ENCODE data around the gene HECW1.
A peak's percentile ranks its signal among the peaks of the same experiment; 100 is the strongest.

Gene HECW1

DNA sequence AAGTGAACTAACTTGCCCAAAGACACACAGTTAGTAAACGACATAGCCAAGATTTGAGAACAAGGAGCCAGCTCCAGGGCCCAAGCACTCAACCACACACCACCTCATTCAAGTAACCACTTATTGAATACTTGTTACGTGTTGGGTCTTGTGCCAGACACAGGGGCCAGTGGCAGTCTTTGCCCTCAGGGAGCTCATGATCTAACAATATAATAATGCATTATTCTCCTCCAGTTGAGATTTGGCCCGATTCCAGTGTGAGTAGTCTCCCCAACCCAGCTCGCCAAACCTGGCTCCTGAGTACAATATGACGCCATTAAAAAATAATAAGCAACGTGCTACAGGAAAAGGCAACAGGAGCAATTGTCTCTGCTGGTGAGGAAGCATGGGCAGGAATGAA is 456.1 kb downstream of the HECW1 start:
- no peaks in the 10 kb centered on the region for H3K36me3 ChIP-seq (ENCODE audit: control insufficient read depth in 2 of 2, insufficient read depth in 1 of 2, low read length in 2 of 2)
- CTCF ChIA-PET: interaction anchor here (0.7 to 2.4 kb wide), 2 partner anchors 13 to 274 kb away, joined by 4 to 19 read pairs; partner anchors contain the start of gene STK17A
- no peak overlapping the region for H3K4me3 ChIP-seq (ENCODE audit: low read depth, low read length)
- H3K4me1 ChIP-seq (ENCODE audit: control insufficient read depth, insufficient read depth, low read length): no peaks in the 10 kb centered on the region
- no peaks in the 10 kb centered on the region for H3K9me3 ChIP-seq (ENCODE audit: control insufficient read depth, insufficient read depth, low read depth, low read length)
- POLR2A ChIA-PET: interaction anchor here (2.5 kb wide), 1 partner anchor 14 kb away, joined by 13 read pairs; the partner anchor contains the start of gene STK17A
- H3K27ac ChIP-seq (ENCODE audit: extremely low read depth, low read depth, low read length): no peak overlapping the region
- no peak for TF ChIP-seq ZNF600 (tag by site-specific recombination; IDR thresholded peaks at IDR 0.05)
- no peak for TF ChIP-seq ZNF140 (tag by site-specific recombination; IDR thresholded peaks at IDR 0.05)
- TF ChIP-seq ZNF514 (tag by site-specific recombination; IDR thresholded peaks at IDR 0.05): no peak
- TF ChIP-seq BCL11A (tag by site-specific recombination; IDR thresholded peaks at IDR 0.05; ENCODE audit: low read depth): no peak
- TF ChIP-seq ZNF404 (tag by site-specific recombination; IDR thresholded peaks at IDR 0.05): no peak
- no peak for TF ChIP-seq ZBTB49 (tag by site-specific recombination; IDR thresholded peaks at IDR 0.05; ENCODE audit: low read depth)
- TF ChIP-seq SCRT2 (tag by site-specific recombination; IDR thresholded peaks at IDR 0.05): 0 out of 2 replicates have a peak, but pooled peaks have one; percentile 14

DNA sequence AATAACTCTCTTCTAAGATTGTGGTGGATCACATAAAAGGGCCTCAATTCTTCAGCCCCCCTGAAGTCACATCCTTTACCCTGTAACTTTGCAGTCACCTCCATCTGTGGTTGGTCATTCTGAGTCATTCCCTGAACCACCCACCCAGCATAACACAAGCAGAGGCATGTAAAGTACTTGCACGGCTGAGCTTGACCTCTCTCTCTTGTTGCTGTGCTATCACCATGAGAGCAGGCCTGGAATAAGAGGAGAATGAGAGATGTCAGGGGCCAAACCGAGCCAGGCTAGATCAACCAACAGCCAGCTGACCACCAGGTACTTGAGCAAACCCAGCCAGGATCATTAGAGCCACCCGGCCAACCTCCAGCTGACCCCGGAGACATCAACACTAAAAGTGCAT is 457.0 kb downstream of the HECW1 start:
- Histone ChIP-seq H3K9me3 (ENCODE audit: control insufficient read depth, insufficient read depth, low read depth, low read length) (no peaks in the 10 kb centered on the region), H3K27ac (ENCODE audit: extremely low read depth, low read depth, low read length) (no peak overlapping the region), H3K4me3 (ENCODE audit: low read depth, low read length) (no peak overlapping the region), H3K4me1 (ENCODE audit: control insufficient read depth, insufficient read depth, low read length) (no peaks in the 10 kb centered on the region), H3K36me3 (ENCODE audit: control insufficient read depth in 2 of 2, insufficient read depth in 1 of 2, low read length in 2 of 2) (no peaks in the 10 kb centered on the region)
- ChIA-PET POLR2A (interaction anchor here (2.5 kb wide), 1 partner anchor 13 kb away, joined by 13 read pairs; the partner anchor contains the start of gene STK17A), CTCF (interaction anchor here (2.4 kb wide), 1 partner anchor 12 kb away, joined by 19 read pairs; the partner anchor contains the start of gene STK17A)
- TF ChIP-seq, protein P1, sequence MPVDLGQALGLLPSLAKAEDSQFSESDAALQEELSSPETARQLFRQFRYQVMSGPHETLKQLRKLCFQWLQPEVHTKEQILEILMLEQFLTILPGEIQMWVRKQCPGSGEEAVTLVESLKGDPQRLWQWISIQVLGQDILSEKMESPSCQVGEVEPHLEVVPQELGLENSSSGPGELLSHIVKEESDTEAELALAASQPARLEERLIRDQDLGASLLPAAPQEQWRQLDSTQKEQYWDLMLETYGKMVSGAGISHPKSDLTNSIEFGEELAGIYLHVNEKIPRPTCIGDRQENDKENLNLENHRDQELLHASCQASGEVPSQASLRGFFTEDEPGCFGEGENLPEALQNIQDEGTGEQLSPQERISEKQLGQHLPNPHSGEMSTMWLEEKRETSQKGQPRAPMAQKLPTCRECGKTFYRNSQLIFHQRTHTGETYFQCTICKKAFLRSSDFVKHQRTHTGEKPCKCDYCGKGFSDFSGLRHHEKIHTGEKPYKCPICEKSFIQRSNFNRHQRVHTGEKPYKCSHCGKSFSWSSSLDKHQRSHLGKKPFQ (tag by site-specific recombination; IDR thresholded peaks at IDR 0.05): no peak
- no peak for TF ChIP-seq KLF16 (tag by site-specific recombination; IDR thresholded peaks at IDR 0.05)
- TF ChIP-seq, protein P2, sequence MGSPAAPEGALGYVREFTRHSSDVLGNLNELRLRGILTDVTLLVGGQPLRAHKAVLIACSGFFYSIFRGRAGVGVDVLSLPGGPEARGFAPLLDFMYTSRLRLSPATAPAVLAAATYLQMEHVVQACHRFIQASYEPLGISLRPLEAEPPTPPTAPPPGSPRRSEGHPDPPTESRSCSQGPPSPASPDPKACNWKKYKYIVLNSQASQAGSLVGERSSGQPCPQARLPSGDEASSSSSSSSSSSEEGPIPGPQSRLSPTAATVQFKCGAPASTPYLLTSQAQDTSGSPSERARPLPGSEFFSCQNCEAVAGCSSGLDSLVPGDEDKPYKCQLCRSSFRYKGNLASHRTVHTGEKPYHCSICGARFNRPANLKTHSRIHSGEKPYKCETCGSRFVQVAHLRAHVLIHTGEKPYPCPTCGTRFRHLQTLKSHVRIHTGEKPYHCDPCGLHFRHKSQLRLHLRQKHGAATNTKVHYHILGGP (tag by site-specific recombination; IDR thresholded peaks at IDR 0.05): no peak
- no peak for TF ChIP-seq ZEB2 (tag by site-specific recombination; IDR thresholded peaks at IDR 0.05)
- no peak for TF ChIP-seq MEIS1 (CRISPR knock-in tag; IDR thresholded peaks at IDR 0.05; ENCODE audit: borderline replicate concordance)
- TF ChIP-seq ZBTB17 (tag by site-specific recombination; IDR thresholded peaks at IDR 0.05): no peak
- TF ChIP-seq ZNF26 (tag by site-specific recombination; IDR thresholded peaks at IDR 0.05): no peak
- TF ChIP-seq ZNF792 (tag by site-specific recombination; IDR thresholded peaks at IDR 0.05): no peak
- TF ChIP-seq AEBP2 (tag by site-specific recombination; IDR thresholded peaks at IDR 0.05; ENCODE audit: borderline replicate concordance): no peak
- TF ChIP-seq ZNF549 (tag by site-specific recombination; IDR thresholded peaks at IDR 0.05): no peak
